ACC112 (cell line): ENCODE measurements around the gene RPRML.
"Not testable (repeated sequence)": the region's sequence is repeated elsewhere in the genome, so short reads cannot be mapped to it uniquely, and the experiment has no call there.

Experiments
- H2AFZ ChIP-seq: fragments of 200-600 bp; sonication (generic); one replicate; pipeline ENCODE4 v1.6.0; 2017; ENCODE audit warnings: antibody characterized with exemption, low read length; ENCODE audit not compliant: unreplicated experiment
- H3K27ac ChIP-seq: fragments of 200-600 bp; sonication (generic); 2 replicates; pipeline ENCODE4 v1.5.1; 2014; ENCODE audit warnings: low read depth, mild to moderate bottlenecking, antibody characterized with exemption, low read length, moderate library complexity
- H3K27me3 ChIP-seq: fragments of 200-600 bp; sonication (generic); 2 replicates; pipeline ENCODE4 v1.6.1; 2014; ENCODE audit warnings: mild to moderate bottlenecking, antibody characterized with exemption, low read length, moderate library complexity, mixed read lengths; ENCODE audit not compliant: insufficient read depth
- H3K36me3 ChIP-seq: fragments of 200-600 bp; sonication (generic); 2 replicates; pipeline ENCODE4 v1.6.1; 2016; ENCODE audit warnings: mild to moderate bottlenecking, antibody characterized with exemption, low read length, moderate library complexity, mixed read lengths; ENCODE audit not compliant: insufficient read depth
- H3K4me1 ChIP-seq: fragments of 200-600 bp; sonication (generic); one replicate; pipeline ENCODE4 v1.6.1; 2016; ENCODE audit warnings: low read length, mixed read lengths; ENCODE audit not compliant: insufficient read depth, unreplicated experiment, control insufficient read depth
- H3K4me3 ChIP-seq: fragments of 200-600 bp; sonication (generic); 2 replicates; pipeline ENCODE4 v1.5.1; 2014; ENCODE audit warnings: mild to moderate bottlenecking, low read depth, low read length
- H3K79me2 ChIP-seq: fragments of 200-600 bp; sonication (generic); one replicate; pipeline ENCODE4 v1.6.0; 2016; ENCODE audit warnings: low read length; ENCODE audit not compliant: control insufficient read depth, unreplicated experiment, insufficient read depth

RPRML gene

DNA sequence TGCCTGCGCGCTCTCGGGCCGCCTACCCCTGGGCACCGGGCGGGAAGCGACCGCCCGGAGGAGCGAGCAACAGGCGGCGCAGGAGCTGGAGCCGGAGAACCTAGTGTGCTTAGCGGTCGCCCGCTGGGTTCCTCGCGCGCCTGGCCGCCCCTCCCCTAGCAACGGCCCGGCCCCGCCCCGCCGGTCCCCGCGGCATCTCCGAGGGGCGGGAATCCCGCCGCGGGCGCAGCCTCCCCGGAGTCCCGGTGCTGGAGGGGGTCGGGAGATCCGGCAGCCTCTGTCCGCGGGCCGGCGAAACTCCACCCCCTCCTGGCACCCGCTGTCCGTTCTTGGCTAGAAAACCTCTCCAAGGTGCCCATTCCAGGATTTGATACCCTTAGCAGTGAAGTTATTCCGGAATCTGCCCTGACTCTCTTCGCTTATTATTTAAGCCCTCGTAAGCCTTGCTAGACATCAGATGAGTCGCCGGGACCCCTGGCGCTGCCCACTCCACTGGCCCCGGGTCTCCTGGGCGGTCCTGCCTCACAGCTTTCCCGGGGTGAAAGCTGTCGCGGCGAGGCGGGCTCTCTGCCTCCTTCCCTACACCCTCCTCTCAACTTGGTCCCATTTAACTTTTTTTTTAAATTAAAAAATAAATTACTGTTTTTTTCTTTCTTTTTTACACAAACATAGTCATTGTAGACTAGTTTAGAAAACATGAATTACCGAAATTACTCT is at the start of gene RPRML:
RPRML (minus strand) TSS at position 107 of the 717 bp plus-strand sequence. CDS start 246 bp downstream, outside the sequence.
- peaks cover 8% of the 10 kb centered on the region for H3K4me1 ChIP-seq
- no peaks in the 10 kb centered on the region for H3K36me3 ChIP-seq
- H3K79me2 ChIP-seq: no peaks in the 10 kb centered on the region
- peak within 1 kb of the TSS; percentile 72 for H3K4me3 ChIP-seq
- no peak within 1 kb of the TSS for H2AFZ ChIP-seq
- H3K27me3 ChIP-seq: peaks cover 70% of the 10 kb centered on the region
- H3K27ac ChIP-seq: no peak within 1 kb of the TSS

DNA sequence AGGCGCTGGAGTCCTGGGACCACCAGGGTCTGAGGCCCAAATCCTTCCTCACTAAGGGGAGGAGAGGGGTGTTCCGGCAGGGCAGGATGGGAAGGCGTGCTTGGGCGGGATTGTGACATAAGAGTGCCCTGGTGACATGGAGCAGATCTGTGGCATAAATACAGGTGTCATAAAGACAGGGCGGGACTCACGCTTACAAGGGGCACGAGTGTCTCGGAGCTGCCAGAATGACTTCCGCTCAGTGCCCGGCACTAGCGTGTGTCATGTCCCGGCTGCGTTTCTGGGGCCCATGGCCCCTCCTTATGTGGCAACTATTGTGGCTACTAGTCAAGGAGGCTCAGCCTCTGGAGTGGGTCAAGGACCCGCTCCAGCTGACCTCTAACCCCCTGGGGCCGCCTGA is 37.9 kb upstream of the RPRML start:
- H3K4me1 ChIP-seq, H3K27me3 ChIP-seq, H3K79me2 ChIP-seq: not testable (repeated sequence)

DNA sequence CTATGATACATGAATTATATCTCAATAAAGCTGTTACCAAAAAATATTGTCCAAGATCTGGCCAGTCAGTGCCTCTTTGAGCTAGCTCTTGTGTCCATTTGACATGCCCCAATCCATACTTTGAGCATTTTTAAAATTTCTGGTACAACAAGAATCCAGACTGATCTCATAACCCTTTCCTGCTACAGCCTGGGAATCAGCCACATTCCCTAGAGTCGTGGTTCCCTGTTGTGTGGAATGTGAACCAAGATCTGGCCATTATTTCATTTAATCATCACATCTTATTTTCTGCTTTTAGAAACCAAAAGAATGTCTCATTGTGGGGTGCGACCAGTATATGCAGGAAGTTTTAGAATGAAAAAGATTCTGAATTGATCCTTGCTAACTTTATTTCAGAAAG is 34.3 kb upstream of the RPRML start:
- no peaks in the 10 kb centered on the region for H3K4me1 ChIP-seq
- H3K4me3 ChIP-seq: no peak overlapping the region
- H3K27me3 ChIP-seq: no peaks in the 10 kb centered on the region
- H3K79me2 ChIP-seq: no peaks in the 10 kb centered on the region
- no peaks in the 10 kb centered on the region for H3K36me3 ChIP-seq
- H3K27ac ChIP-seq: no peak overlapping the region
- H2AFZ ChIP-seq: no peak overlapping the region

More for the DNA sequence above, 37.9 kb upstream of the RPRML start:
- not testable (repeated sequence) for H3K36me3 ChIP-seq, H3K4me3 ChIP-seq, H3K27ac ChIP-seq, H2AFZ ChIP-seq

DNA sequence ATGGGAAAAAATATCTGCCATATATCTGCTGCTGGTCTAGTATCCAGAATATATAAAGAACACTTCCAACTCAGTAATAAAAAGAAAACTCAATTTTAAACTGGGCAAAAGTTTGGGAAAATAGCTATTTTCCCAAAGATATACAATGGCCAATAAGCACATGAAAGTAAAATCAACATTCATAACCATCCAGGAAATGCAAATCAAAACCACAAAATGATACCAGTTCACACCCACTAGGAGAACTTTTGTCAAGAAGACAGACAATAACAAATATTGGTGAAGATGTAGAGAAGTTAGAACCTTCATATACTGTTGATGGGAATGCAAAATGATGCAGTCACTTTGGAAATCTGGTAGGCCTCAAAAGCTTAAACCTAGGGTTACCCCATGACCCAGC is 33.4 kb upstream of the RPRML start:
- Histone ChIP-seq H3K4me3 (no peak overlapping the region), H3K36me3 (no peaks in the 10 kb centered on the region), H3K4me1 (no peaks in the 10 kb centered on the region), H3K79me2 (no peaks in the 10 kb centered on the region), H3K27ac (no peak overlapping the region), H3K27me3 (no peaks in the 10 kb centered on the region), H2AFZ (no peak overlapping the region)

DNA sequence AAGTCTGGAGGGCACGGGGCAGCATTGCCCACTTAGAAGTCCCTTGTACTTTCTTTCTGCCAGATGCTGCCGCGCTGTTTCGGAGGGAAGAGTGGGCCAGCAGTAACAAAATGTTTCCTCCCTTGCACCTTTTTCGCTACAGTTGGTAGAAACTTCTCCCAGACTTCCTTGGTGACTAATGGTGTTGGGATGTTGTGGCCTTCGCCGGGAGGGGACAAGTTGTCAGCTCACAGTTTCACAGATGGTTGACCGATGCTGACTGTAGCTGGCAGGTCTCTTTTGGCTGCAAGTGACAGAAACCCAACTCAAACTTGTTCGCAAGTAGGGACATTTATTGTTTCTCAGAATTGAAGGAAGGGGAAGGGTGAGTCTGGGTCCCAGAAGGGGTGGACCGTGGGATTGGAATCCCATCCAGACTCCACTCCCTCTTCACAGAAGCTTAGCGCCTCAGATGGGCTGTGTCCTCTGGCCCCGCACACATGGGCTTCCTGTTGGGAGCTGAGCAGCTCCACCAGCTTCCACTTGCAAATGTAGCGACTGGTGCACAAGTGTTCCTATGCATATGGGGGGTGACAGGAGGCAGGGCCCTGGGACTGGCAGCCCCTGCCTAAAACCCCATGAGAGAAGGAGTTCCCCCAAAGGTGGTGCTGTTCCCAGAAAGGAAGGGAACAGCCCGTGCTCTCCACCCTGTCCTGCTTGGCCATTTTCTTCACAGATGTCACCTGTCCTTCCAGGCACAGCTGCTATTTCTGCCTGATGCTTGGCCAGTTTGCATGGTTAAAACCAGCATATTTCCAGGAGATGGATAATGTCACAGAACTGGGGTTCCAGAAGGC is 30.9 kb upstream of the RPRML start:
- Histone ChIP-seq H2AFZ (no peak overlapping the region), H3K36me3 (no peaks in the 10 kb centered on the region), H3K27me3 (no peaks in the 10 kb centered on the region), H3K4me1 (no peaks in the 10 kb centered on the region), H3K27ac (no peak overlapping the region), H3K4me3 (no peak overlapping the region), H3K79me2 (no peaks in the 10 kb centered on the region)

DNA sequence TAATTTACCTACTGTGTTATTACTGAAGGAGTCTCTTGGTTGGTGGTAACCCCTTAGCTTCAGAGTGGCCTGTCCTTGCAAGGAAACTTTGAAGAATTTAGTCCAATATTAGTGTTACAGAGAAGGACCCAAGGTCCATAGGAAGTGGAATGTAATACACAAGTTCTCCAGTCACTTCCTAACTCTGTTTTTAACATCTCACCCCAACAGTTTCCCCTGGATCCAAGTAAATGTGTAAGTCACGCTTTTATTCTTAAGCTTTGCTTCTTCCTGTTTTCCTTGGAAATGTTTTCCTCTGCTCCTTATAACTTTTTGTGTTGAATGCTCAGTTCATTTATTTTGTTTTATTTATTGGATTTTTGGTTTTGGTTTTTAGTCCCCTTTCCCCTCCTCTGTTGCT is 25.9 kb upstream of the RPRML start:
- Histone ChIP-seq H3K36me3 (no peaks in the 10 kb centered on the region), H3K27me3 (no peaks in the 10 kb centered on the region)

DNA sequence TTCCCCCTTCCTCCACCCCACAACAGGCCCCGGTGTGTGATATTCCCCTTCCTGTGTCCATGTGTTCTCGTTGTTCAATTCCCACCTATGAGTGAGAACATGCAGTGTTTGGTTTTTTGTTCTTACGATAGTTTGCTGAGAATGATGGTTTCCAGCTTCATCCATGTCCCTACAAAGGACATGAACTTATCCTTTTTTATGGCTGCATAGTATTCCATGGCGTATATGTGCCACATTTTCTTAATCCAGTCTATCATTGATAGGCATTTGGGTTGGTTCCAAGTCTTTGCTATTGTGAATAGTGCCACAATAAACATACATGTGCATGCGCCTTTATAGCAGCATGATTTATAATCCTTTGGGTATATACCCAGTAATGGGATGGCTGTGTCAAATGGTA is 24.8 kb upstream of the RPRML start:
- not testable (repeated sequence) for H3K79me2 ChIP-seq, H2AFZ ChIP-seq, H3K4me1 ChIP-seq, H3K27ac ChIP-seq, H3K27me3 ChIP-seq, H3K36me3 ChIP-seq, H3K4me3 ChIP-seq

More for the DNA sequence above, 25.9 kb upstream of the RPRML start:
- H3K27ac ChIP-seq: no peak overlapping the region
- no peaks in the 10 kb centered on the region for H3K79me2 ChIP-seq
- H3K4me3 ChIP-seq: no peak overlapping the region
- no peak overlapping the region for H2AFZ ChIP-seq
- H3K4me1 ChIP-seq: no peaks in the 10 kb centered on the region

DNA sequence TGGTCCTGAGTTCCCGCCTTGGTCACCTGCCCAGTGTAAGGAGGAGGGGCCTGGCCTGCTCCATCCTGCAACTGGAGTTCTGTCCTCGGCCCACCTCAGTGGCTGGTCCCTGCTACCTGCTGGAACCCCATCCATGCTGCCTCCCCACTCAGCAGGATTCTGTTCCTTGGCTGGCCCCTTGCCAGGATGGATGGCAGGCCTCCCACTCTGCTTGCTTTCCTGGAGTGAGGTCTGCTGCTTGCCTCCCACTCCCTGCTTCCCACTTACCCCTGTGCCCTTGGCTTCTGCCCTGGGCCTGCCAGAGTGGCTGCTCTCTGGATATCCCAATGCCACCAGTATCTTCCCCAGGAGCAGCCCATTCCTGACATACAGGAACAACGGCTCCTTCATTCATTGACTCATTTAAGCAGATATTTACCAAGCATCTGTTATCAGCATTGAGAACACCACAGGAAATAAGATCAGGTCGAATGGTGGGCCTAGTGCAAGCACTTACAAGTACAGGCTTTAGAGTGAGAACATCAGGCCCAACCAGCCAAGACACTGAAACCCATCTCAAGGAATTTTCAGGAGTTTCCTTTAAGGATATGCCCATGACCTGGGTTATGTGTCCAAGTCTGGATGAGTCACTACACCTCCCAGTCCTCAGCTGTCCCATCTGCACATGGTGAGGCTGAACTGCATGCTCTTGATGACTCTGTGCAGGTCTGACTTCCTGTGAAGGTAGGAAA is 17.0 kb upstream of the RPRML start:
- Histone ChIP-seq H3K4me3 (no peak overlapping the region), H2AFZ (no peak overlapping the region), H3K4me1 (no peaks in the 10 kb centered on the region), H3K27ac (no peak overlapping the region), H3K79me2 (no peaks in the 10 kb centered on the region), H3K27me3 (no peaks in the 10 kb centered on the region), H3K36me3 (no peaks in the 10 kb centered on the region)

DNA sequence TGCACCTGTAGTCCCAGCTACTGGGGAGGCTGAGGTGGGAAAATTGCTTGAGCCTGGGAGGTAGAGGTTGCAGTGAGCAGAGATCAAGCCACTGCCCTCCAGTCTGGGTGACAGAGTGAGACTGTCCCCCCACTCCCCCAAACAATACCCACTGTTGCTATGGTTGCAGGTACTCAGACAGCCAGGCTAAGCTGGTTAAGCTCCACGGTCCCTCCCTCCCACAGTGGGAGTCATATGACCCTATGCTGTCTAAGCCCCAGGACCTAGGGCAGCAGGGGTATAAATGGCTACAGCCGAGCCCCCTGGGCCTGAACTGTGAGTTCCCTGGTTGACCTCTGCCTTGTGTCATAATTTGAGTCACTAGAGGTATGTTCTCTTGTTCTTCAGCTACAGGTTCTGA is 15.9 kb upstream of the RPRML start:
- Histone ChIP-seq H3K4me3 (no peak overlapping the region), H3K4me1 (no peaks in the 10 kb centered on the region), H2AFZ (no peak overlapping the region), H3K36me3 (no peaks in the 10 kb centered on the region), H3K79me2 (no peaks in the 10 kb centered on the region), H3K27me3 (peaks cover 5% of the 10 kb centered on the region), H3K27ac (no peak overlapping the region)

DNA sequence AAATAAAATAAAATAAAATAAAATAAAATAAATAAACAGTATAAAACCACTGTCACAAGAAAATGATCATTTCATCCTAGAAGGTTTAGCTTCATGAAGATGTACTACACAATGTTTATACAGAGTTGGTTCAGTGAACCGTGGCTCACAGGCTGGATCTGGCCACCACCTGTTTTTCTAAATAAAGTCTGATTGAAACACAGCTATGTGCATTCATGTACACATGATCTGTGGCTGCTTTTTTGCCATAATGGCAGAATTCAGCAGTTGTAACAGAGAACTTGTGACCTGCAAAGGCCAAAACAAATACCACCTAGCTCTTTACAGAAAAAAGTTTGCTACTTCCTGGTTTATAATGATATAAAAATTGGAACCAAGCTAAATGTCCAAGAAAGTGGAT is 12.6 kb upstream of the RPRML start:
- Histone ChIP-seq H2AFZ (no peak overlapping the region), H3K36me3 (no peaks in the 10 kb centered on the region), H3K79me2 (no peaks in the 10 kb centered on the region), H3K27ac (no peak overlapping the region), H3K27me3 (peaks cover 29% of the 10 kb centered on the region), H3K4me1 (no peaks in the 10 kb centered on the region), H3K4me3 (no peak overlapping the region)
